ENCODE data around the gene CGN.

CGN gene

DNA sequence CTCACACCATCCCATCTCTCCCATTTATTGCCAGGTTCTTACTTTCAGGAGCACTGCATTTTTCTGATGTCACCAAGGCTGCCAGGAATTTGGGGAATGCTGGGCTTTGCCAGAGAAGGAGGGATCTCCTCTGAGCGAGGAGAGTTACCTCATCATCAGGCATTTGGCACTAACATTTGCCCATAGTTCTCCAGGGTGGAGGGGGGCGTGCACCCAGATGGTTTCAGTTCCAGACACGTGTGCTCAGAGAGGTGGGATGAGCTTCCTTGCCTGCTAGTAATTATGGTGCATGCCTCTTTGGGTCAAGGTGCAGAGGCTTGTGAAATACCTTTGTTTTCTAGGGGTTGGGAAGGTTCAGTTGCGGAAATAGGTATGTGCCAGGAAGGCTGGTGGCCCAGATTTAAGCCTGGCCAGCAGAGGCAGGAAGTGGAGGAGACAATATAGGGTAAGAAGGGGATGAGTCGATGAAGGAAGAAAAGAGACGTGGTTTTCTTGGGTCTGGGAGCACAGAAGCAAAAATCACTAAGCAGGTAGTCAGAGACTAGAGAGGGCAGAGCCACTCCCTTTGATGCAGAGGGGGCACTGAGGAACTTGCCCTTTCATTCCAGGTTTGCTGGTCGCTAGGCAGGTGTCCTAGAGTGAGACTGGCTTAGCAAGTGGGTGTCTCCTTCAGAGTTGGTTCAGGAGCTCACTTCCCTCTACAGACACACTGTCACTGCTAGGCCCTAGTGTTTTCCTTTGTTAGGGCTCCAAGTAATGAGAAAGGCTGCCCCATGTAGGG is 36.1 kb downstream of the CGN start:
- peak; percentile 52 for DNase-seq (ENCODE audit: low spot score)

DNA sequence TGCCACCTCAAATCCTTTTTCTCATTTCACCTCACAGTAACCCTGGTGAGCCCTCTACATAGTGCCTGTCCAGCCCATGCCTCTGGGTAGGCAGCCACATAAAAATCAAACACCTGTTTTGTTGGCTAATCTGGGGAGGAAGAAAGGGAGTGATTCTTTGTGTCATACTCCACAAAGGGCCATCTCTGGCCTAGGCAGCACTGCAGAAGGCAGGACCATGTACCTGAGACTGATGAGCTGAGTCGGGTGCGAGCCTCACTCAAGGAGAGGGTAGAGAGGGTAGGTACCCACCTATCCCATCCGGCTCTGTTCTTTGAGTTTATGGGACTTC is 36.7 kb downstream of the CGN start:
- no peak for DNase-seq (ENCODE audit: low spot score)

DNA sequence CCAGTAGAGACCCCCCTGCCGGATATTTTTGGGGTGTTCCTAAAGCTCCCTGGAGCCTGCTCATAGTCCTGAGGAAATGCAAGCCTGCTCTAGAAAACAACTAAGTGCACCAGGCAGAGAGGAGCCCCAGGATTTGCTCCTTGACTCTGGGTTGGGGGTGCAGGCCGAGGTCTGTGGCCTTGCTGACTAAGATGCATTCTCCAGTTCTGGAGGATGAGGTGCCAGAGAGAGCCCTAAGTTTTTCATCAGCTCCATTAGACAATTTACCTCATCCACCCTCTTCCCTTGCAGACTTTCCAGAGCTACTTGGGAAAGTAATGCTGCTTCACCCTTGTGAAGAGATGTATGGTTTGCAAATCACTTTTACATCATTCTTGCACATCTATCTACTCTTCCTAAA is 38.0 kb downstream of the CGN start:
- DNase-seq (ENCODE audit: low spot score), result no peak

DNA sequence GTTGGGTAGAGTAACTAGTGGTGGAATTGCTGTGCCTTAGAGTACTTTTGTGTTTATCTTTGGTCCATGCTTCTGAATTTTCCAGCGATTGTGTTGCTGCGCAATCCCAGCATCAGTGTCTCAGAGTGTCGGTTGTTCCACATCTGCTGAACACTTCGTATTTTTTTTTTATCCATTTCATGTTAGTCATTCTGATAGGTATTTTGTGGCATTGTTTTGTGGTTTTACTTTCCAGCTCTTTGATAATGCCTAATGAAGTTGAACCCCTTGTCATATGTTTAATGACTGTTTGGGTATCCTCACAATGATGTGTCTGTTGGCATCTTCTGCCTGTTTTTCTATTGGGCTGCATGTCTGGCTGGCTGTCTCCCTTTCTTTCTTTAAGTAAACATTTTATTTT is 42.5 kb downstream of the CGN start:
- no peak for DNase-seq (ENCODE audit: low spot score)

DNA sequence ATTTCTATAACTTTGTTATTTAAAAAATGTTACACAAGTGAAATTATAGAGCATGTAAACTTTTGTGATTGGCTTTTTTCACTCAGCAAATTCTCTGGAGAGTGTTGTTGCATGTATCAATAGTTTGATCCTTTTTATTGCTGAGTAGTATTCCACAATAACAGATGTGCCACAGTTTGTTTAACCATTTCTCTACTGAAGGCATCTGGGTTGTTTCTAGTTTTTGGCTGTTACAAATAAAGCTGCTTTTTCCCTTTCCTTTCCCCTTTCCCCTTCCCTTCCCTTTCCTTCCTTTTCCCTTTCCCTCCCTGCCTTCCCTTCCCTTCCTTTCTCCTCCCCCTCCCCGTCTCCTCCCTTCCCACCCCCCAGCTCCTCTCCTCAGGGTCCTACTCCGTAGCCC is 44.9 kb downstream of the CGN start:
- no peak for DNase-seq (ENCODE audit: low spot score)

DNA sequence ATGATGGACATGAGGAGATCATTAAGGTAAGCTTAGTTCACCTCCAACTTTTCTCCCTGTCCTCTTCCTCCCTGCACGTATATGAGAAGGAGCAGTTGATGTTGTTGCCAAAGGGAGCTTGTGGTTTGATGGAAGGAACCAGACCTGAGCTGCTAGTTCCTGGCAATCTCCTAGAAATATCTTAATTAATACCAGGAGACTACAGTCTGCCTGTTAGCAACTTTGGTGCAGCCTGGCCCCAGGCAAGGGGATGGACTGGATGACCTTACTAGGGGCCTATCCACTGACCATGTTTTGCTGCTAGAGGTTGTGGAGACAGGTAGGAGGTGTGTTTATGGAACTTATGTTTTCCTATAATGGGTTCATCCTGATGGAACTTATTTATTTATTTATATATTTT is 51.5 kb downstream of the CGN start:
- no peak for DNase-seq (ENCODE audit: low spot score)

DNA sequence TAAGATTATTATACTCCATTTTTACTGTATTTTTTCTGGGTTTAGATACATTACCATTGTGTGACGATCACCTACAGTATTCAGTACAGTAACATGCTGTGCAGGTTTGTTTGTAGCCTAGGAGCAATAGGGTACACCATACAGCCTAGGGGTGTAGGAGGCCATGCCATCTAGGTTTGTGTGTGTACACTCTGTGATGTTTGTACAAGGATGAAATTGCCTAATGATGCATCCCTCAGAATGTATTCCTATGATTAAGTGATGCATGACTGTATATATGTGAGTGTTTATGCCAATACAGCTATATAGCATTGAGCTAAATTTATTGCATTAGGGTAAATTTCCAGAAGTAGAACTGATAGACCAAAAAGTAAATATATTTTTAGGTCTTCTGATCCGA is 52.2 kb downstream of the CGN start:
- DNase-seq (ENCODE audit: low spot score), result no peak

DNA sequence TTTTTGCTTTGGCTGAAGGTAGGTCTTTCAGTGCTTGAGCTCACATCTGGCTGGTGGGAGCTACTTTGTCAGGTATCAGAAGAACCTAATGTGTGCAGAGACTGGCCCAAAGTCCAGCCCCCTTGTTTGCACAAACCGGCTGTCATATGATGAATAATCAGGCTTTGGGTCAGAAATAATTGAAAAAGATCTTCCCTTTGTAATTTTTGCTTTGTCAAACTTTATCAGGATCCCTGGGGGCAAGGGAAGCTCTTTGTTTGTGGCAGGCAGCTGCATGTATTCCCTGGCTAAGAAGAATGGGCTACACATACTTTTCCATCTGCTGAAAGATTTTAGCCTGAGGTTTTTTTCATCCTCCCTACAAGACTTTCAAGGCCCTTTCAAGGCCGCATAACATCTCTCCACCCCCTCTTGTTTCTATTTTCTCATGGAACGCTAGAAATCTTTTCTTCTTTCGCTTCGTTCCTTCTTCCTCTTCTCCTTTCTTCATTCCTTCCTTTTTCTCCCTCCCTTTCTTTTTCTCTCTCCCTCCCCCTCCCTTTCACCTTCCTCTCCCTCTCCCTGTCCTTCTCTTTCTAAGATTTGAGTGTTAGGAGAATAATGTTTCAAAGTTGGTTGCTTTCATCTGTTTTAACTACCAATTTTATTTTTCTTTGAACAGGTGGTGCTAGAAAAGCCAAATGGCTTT is 54.5 kb downstream of the CGN start:
- no peak for DNase-seq (ENCODE audit: low spot score)

DNA sequence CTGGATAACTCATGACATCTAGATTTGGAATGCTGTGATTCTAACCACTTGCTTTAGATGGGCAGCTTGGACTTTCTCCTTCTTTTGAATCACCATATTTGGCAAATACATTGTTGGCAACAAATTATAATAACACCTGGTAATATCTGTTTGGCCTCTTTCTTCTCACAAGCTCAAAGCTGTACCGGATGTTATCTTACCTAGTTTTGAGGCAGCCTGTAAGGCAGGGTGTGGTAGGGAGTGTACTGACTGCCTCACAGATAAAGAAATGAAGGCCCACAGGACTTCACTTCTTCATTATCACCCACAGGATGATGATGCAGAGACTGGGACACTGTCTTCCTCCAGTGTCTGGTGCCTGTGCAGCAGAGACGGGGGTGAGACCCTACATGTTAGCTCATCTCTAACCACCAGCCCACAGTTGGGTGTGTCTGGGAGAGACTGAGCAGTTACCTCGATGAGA is 57.5 kb downstream of the CGN start:
- DNase-seq (ENCODE audit: low spot score), result no peak

DNA sequence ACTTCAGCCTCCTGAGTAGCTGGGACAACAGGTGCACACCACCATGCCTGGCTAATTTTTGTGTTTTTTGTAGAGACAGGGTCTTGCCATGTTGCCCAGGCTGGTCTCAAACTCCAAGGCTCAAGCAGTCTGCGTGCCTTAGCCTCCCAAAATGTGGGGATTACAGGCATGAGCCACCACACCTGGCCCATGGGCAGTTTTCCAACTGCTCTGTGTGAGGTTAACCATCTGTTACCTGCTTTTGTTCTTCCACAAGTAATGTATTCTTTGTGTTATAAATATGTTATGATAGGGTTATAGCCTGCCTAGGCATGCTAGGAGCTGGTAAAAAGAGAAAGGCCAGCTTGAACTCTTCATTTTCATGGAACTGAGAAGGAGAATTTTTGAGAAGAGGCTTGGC is 59.6 kb downstream of the CGN start:
- no peak for DNase-seq (ENCODE audit: low spot score)

DNA sequence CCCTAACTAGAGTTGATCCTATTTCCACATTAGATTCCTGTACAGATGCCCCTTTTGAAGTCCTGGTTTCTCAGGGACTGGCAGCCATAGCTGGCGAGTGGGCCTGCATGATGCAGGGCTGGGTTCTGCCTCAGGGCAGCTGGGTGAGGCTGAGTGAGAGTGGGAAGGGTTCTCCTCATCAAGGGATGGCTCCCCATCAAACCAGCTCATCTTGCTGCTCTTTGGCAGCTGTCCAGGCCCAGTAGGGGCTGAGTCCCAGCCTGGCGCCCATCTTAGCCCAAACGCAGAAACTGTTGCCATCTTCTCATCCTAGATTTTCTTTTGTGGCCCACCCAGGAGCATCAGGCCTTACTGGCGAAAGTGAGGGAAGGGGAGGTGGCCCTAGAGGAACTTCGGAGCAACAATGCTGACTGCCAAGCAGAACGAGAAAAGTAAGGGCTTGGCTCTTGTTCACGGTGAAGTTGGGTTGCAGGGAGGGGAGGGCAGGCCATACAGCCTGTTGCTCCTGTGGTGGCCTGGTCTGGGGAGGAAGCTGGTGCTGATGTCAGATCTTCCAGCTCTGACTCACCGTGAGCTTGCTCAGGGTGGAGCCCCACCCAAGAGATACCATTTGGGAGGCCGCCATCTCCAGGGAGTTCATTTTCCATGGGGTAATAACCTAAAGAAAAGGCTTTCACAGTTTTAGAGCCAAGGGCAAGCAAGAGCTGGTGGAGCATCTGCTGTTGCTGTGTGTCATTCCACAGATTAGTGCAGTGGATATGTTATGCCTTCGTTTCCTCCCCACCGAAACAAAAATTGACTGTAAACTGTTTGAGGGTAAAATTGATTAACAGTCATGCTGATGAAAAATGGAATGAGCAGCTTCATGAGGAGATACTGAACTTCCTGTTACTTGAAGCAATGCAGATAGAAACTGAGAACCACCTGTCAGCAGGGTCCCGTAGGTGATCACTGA is 63.7 kb downstream of the CGN start:
- DNase-seq (ENCODE audit: low spot score), result no peak

DNA sequence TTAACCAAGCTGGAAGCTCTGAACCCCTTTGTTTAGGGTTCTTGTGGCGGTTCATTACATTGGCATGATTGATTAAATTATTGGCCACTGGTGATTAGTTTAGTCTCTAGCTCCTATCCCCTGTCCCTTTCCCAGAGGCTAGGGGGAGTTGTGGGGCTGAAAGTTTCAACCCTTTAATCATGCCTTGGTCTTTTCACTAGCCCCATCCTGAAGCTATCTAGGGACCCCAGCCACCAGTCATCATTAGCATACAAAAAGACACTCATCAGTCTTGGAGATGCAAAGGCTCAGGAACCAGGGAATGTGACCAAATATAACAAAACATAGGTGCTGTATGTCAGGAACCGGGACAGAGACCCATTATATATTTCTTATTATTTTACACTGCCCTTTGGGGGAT is 66.0 kb downstream of the CGN start:
- DNase-seq (ENCODE audit: low spot score), result no peak

DNA sequence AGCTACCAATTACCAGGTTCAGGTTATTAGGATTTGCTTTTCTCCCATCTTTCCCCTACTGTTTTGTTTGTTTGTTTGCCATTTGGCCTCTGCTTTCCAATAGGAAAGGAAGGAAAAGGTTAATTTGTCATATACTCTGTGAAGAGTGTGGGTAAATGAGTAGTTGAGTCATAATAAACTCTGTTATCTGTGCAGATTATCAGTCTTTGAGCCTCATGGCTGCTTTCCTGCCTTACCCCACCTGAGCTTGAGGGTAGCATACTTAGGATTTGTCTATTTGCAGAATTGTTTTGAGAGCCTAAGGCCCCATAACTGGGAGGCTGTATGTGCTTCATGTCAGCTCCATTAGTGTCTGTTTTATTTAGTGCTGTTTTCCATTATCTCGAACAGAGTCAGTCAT is 67.8 kb downstream of the CGN start:
- DNase-seq (ENCODE audit: low spot score), result no peak

DNA sequence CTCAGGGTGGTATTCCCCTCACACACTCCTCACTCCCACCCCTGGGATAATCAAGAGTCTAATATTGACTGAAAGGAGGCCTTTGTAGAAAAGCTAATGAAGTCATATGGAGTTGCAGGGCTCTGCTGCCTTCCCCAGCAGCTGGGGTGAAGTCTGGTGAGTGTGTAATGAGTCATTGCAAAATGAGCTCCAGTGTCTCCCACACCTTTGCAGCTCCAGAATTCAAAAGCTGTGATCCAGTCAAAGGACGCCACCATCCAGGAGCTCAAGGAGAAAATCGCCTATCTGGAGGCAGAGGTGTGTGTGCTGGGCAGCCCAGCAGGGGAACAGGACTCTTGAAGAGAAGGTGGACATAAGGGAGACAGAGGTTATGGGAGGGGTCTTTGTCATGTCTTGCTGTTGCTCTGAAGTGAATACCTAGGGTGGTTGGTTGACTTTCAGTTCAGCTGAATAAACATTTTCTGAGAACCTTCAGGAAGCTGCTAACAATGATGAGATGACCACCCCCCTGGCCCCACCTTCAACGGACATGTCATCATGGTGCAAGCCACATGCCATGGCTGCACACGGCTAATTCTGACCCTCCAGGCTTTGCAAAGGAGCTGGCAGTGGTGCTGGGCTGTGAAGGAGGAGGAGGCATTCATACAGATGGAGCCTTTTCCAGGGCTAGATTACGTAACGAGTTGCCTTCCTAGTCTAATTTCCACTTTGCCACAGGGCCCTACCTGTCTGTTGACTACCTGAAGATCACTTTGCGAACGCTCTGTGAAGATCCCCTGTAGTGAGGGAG is 68.4 kb downstream of the CGN start:
- no peak for DNase-seq (ENCODE audit: low spot score)

DNA sequence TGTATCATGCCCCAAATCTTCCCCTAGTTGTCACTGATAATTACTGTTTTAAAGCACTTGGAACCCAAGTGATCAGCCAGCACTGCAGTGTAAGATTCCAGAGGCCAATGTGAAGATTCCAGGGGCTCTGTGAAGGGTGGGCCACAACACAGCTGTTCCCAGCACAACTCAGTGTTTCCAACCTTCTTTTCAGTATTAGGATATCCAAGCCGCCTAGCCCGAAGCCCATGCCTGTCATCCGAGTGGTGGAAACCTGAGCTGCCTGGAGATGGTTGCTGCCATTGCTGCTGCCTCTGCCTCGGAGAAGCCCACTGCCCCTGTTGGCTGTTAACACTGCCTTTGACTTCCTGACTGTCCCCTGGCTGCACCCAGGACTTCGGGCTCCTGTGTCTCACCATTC is 70.3 kb downstream of the CGN start:
- DNase-seq (ENCODE audit: low spot score), result no peak

DNA sequence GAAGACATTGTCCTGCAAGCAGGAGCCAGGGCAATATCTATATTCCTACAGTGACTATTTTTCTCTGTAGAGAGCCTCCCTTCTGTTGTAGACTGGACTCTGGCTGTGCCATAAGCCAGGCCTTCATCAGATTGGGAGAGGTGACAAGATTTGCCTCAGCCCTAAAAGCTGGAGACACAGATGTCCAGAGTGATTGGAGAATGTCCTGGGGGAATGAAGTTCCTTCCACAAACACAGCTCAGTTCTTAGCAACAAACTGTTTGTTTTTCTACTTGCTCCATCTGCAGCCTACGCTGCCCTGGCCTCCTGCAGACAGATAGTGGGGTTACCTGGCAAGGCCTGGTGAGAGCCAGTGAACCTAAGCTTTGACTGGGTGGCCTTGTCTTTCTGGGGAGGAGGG is 70.7 kb downstream of the CGN start:
- DNase-seq (ENCODE audit: low spot score), result no peak

DNA sequence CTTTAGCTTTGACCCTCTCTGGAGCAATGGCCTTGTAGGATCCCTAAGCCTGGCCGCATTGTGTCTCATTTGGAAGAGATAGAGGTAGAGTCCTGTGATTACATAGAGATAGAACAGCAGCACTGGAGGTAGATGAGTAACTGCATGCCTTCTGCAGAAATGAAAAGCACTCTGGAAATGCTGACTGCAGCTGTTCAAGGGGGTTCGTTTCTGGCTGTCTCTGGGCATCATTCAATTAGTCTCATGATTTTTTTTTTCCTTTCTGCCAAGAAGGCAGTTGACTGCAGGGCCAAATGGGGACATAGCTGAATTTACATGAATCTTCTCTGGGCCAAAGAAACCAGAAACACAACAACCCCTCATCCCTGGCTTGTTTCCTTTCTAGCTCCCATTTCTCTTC is 72.6 kb downstream of the CGN start:
- DNase-seq (ENCODE audit: low spot score), result no peak

DNA sequence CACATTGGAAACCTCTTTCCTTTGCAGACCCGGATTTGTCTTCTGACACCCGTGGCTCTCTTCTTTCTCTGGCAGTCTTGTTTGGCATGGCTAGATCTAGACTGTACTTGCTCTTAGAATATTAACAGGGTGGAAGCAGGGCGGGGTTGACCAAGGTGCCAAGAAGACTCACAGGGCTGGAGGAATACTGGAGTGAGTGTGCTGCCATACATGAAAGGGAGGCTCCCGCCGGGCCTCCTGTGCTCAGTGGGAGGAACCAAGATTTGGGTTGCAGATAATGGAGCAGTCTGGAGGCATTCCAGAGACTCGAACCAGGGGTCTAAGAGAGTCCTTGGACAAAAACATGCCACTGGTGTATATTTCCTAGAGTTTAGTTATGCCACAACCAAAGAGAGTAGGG is 73.1 kb downstream of the CGN start:
- DNase-seq (ENCODE audit: low spot score), result no peak

DNA sequence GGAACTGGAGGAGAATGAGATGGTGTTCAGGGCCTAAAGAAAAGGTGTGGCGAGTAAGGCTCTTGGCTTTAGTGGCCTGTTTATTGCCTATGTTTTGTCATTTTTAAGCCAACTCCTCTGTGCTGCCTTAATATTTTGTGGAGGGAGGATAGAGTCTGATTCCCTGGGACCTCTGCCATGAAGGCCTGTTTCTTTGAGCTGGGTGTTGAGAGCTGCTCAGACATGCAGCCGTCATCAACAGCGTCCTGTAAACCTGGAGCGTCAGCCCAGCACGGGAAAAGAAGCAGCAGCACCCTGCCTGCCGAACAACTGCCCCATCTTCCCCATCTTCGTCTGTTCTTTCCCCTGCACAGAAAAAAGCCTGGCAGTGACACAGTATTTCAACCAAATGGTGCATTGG is 73.6 kb downstream of the CGN start:
- DNase-seq (ENCODE audit: low spot score), result no peak

DNA sequence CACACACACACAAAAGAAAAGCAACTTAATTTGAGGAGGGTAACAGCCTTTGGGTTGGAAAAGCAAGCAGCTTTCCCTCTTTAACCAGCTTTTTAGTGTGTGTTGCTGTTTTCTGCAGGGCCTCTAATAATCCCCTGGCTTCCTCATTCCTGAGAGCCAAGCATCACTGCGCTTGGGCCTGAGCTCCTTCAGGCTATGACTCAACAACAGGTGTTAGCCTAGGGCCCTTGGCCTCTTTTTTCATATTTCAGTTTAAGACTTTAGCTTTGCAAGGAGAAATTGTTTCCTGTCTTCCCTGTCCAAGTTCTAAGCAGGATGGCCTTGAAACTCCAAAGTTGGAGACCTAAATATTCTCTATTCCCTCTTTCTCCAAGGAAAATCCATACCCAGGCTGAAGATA is 74.4 kb downstream of the CGN start:
- no peak for DNase-seq (ENCODE audit: low spot score)

All from HuH-7.5 (cell line).